Upper lobe of right lung (tissue), 1 donor: ENCODE results near the gene PACRG. TPM values are rescaled to one million over a fixed set of nuclear protein-coding genes. Genes with fewer than 3 reads are reported as not detected.

Experiments used
- ATAC-seq: fragments of 200-7000 bp; cut with Tn5 transposase; one replicate; pipeline ENCODE4 v1.9.1; 2020; ENCODE audit warnings: mild to moderate bottlenecking, moderate library complexity
- DNase-seq: peaks from one replicate; pipeline ENCODE4 v3.0.0-alpha.2; 2020
- H3K27ac ChIP-seq: fragments of 200-600 bp; one replicate; pipeline ENCODE4 v1.8.0; 2022
- H3K27me3 ChIP-seq: fragments of 200-600 bp; one replicate; pipeline ENCODE4 v1.8.0; 2022; ENCODE audit warnings: mild to moderate bottlenecking
- H3K36me3 ChIP-seq: fragments of 200-600 bp; one replicate; pipeline ENCODE4 v1.8.0; 2022
- H3K4me1 ChIP-seq: fragments of 200-600 bp; one replicate; pipeline ENCODE4 v1.8.0; 2022
- H3K4me3 ChIP-seq: fragments of 200-600 bp; one replicate; pipeline ENCODE4 v1.8.0; 2022; ENCODE audit warnings: mild to moderate bottlenecking
- H3K9me3 ChIP-seq: fragments of 200-600 bp; one replicate; pipeline ENCODE4 v1.8.0; 2022
- CTCF ChIP-seq: fragments of 200-600 bp; IDR thresholded peaks from one replicate; pipeline ENCODE4 v1.8.0; 2022; ENCODE audit warnings: antibody characterized with exemption
- intact Hi-C: fragments of 100-400 bp; cut with DNase I; formaldehyde crosslinking; loops from one replicate; pipeline ENCODE4 v1.11.0; 2022
- total RNA-seq: library from RNA; stranded (reverse); fragmentation: NEBNext Ultra II Directional; extraction: Animal tissue kit (Norgen Biotek cat#: 25700); gene quantifications from one replicate; pipeline ENCODE4 v1.2.1, GENCODE V29; 2021
- donor health status: DM: no; HTN: yes; CAD: no; lungs with severe emphysema.

PACRG gene
- total RNA-seq, 1 donor from 2014 or later: 1.5 TPM

GRCh38 chr6:163128324-163128723 lies 400.6 kb downstream of the PACRG start:
- no peaks in the 10 kb centered on the region for H3K4me1 ChIP-seq
- TF ChIP-seq CTCF: no peak
- intact Hi-C loops: no loop called here

GRCh38 chr6:163132050-163132750 lies 404.4 kb downstream of the PACRG start:
- TF ChIP-seq CTCF: no peak
- H3K36me3 ChIP-seq: no peaks in the 10 kb centered on the region
- ATAC-seq: no peak
- no peaks in the 10 kb centered on the region for H3K4me1 ChIP-seq
- intact Hi-C loops: no loop called here
- no peak for DNase-seq
- H3K4me3 ChIP-seq: no peak overlapping the region
- H3K27ac ChIP-seq: no peak overlapping the region
- no peaks in the 10 kb centered on the region for H3K9me3 ChIP-seq
- H3K27me3 ChIP-seq: no peaks in the 10 kb centered on the region

More at GRCh38 chr6:163128324-163128723, 400.6 kb downstream of the PACRG start:
- H3K4me3 ChIP-seq: no peak overlapping the region
- DNase-seq: no peak
- ATAC-seq: no peak
- no peaks in the 10 kb centered on the region for H3K27me3 ChIP-seq
- no peaks in the 10 kb centered on the region for H3K9me3 ChIP-seq
- no peak overlapping the region for H3K27ac ChIP-seq
- no peaks in the 10 kb centered on the region for H3K36me3 ChIP-seq

GRCh38 chr6:163133017-163133416 lies 405.2 kb downstream of the PACRG start:
- Histone ChIP-seq H3K27ac (no peak overlapping the region), H3K36me3 (no peaks in the 10 kb centered on the region), H3K4me1 (no peaks in the 10 kb centered on the region), H3K27me3 (no peaks in the 10 kb centered on the region), H3K9me3 (no peaks in the 10 kb centered on the region), H3K4me3 (no peak overlapping the region)
- no peak for TF ChIP-seq CTCF
- no peak for DNase-seq
- ATAC-seq: no peak
- intact Hi-C loops: no loop called here

GRCh38 chr6:163133691-163134090 lies 405.9 kb downstream of the PACRG start:
- intact Hi-C loops: no loop called here
- Histone ChIP-seq H3K36me3 (no peaks in the 10 kb centered on the region), H3K4me1 (no peaks in the 10 kb centered on the region), H3K27me3 (no peaks in the 10 kb centered on the region), H3K9me3 (no peaks in the 10 kb centered on the region), H3K4me3 (no peak overlapping the region), H3K27ac (no peak overlapping the region)
- DNase-seq (no peak), ATAC-seq (no peak)
- TF ChIP-seq CTCF: no peak

- ATAC-seq: no peak
- DNase-seq: no peak
- Histone ChIP-seq H3K27ac (no peak overlapping the region), H3K9me3 (no peaks in the 10 kb centered on the region), H3K4me1 (no peaks in the 10 kb centered on the region), H3K36me3 (no peaks in the 10 kb centered on the region), H3K4me3 (no peak overlapping the region), H3K27me3 (no peaks in the 10 kb centered on the region)
- intact Hi-C loops: no loop called here
- no peak for TF ChIP-seq CTCF
These were observed 409.1 kb downstream of the PACRG start for GRCh38 chr6:163136681-163137397.
